VCaP (cell line): ENCODE results near the gene CDK6.

Experiments used
- H3K27ac ChIP-seq: fragments of 450-650 bp; 2 replicates; pipeline ENCODE4 v1.5.1; 2017
- CTCF ChIP-seq: fragments of 450-650 bp; conservative IDR thresholded peaks from 2 replicates; pipeline ENCODE4 v1.5.1; 2017; ENCODE audit warnings: mild to moderate bottlenecking, moderate library complexity

CDK6 gene

GRCh38 chr7:92811158-92811557 is 25.2 kb downstream of the CDK6 start:
- H3K27ac ChIP-seq = no peak overlapping the region
- TF ChIP-seq CTCF = no peak

GRCh38 chr7:92809760-92810573 is 26.4 kb downstream of the CDK6 start:
- no peak for TF ChIP-seq CTCF
- H3K27ac ChIP-seq = no peak overlapping the region

GRCh38 chr7:92809397-92809759 is 27.0 kb downstream of the CDK6 start:
- TF ChIP-seq CTCF = no peak
- H3K27ac ChIP-seq = no peak overlapping the region

- TF ChIP-seq CTCF = no peak
- H3K27ac ChIP-seq = no peak overlapping the region
Measured at GRCh38 chr7:92808635-92809034, 27.7 kb downstream of the CDK6 start.

DNA sequence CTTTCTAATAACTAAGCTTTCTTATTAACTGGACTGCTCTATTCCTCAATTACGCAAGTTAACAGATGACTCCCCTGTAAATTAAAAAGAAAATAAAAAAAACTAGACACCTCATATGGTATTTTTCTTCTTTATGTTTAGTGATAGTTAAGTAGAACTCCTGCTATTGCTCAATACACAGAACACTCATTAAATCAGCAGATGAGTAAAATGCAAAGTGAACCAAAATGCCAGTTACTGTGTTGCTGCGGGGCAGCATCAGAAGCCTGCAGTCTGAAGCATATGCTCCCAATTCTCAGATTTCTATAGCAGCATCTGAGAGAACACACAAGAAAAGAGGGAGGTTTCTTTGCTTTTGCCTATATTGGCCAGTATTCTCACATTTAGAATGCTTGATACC is 28.4 kb downstream of the CDK6 start:
- H3K27ac ChIP-seq = no peak overlapping the region
- TF ChIP-seq CTCF = no peak

GRCh38 chr7:92806496-92806895 is 29.9 kb downstream of the CDK6 start:
- TF ChIP-seq CTCF = no peak
- no peak overlapping the region for H3K27ac ChIP-seq

DNA sequence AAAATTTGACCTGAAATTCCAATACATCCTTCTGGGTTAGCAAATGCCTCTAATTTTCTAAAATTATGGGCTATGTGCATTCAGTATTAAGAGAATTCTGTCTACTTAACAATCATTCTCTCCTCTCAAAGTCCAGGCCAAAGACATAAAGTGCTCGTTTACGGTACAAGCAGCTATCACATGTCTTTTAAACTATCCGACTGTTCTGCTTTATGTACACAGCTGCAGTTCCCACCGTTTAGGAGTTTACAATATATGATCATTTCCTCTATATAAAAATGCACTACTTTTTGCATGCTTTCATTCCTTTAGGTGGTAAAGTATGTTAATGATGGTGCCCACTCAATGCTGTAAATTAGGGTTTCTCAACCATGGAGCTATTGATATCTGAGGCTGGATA is 34.0 kb downstream of the CDK6 start:
- no peak for TF ChIP-seq CTCF
- peak overlapping the region; percentile 62 for H3K27ac ChIP-seq
